GM23338 (cell line): ENCODE measurements around the gene DSG1. TPM values are rescaled to one million over a fixed set of nuclear protein-coding genes. Genes with fewer than 3 reads are reported as not detected.

Experiments used
- ATAC-seq: fragments of 200-7000 bp; cut with Tn5 transposase; 3 replicates; pipeline ENCODE4 v1.9.1; 2020
- DNase-seq: peaks from one replicate; pipeline ENCODE4 v3.0.0-alpha.2; 2015; ENCODE audit warnings: low spot score
- H2AFZ ChIP-seq: fragments of 200-600 bp; sonication (generic); 2 replicates; pipeline ENCODE4 v1.8.0; 2016; ENCODE audit warnings: antibody characterized with exemption, mild to moderate bottlenecking, moderate library complexity
- H3F3A ChIP-seq: fragments of 200-600 bp; sonication (generic); replicated peaks from 2 replicates; pipeline ENCODE4 v1.8.0; 2017; ENCODE audit warnings: antibody characterized with exemption, mixed run types, low read depth
- H3K27ac ChIP-seq: fragments of 200-600 bp; sonication (generic); 2 replicates; pipeline ENCODE4 v1.6.1; 2016; ENCODE audit warnings: low read depth
- H3K27me3 ChIP-seq: fragments of 200-600 bp; sonication (generic); 2 replicates; pipeline ENCODE4 v1.8.0; 2016; ENCODE audit warnings: mild to moderate bottlenecking, mixed run types, moderate library complexity; ENCODE audit not compliant: insufficient read depth
- H3K36me3 ChIP-seq: fragments of 200-600 bp; sonication (generic); 2 replicates; pipeline ENCODE4 v1.8.0; 2016; ENCODE audit warnings: mild to moderate bottlenecking; ENCODE audit not compliant: insufficient read depth
- H3K4me1 ChIP-seq: fragments of 200-600 bp; sonication (generic); 2 replicates; pipeline ENCODE4 v1.8.0; 2016; ENCODE audit warnings: mild to moderate bottlenecking, moderate library complexity; ENCODE audit not compliant: insufficient read depth
- H3K4me2 ChIP-seq: fragments of 200-600 bp; sonication (generic); 2 replicates; pipeline ENCODE4 v1.7.1; 2017; ENCODE audit warnings: mixed run types
- H3K4me3 ChIP-seq: fragments of 200-600 bp; sonication (generic); 2 replicates; pipeline ENCODE4 v1.6.1; 2016; ENCODE audit warnings: mixed run types
- H3K79me2 ChIP-seq: fragments of 200-600 bp; sonication (generic); replicated peaks from 2 replicates; pipeline ENCODE4 v1.8.0; 2017; ENCODE audit warnings: mild to moderate bottlenecking; ENCODE audit not compliant: insufficient read depth
- H3K9me2 ChIP-seq: fragments of 200-600 bp; sonication (generic); 2 replicates; pipeline ENCODE4 v1.8.0; 2017; ENCODE audit not compliant: insufficient read depth
- H4K20me1 ChIP-seq: fragments of 200-600 bp; sonication (generic); replicated peaks from 2 replicates; pipeline ENCODE4 v1.8.0; 2017; ENCODE audit warnings: mild to moderate bottlenecking; ENCODE audit not compliant: insufficient read depth
- H3K27ac Mint-ChIP-seq: 2 replicates; pipeline ENCODE4 v1.8.0; 2020; ENCODE audit warnings: inconsistent platforms, mild to moderate bottlenecking, moderate library complexity, mixed read lengths
- H3K27me3 Mint-ChIP-seq: 3 replicates; pipeline ENCODE4 v1.8.0; 2022; ENCODE audit warnings: low read depth, mild to moderate bottlenecking, moderate library complexity, mixed read lengths, inconsistent platforms; ENCODE audit not compliant: insufficient read depth, poor library complexity
- H3K36me3 Mint-ChIP-seq: 3 replicates; pipeline ENCODE4 v1.8.0; 2021; ENCODE audit warnings: low read depth, mild to moderate bottlenecking, inconsistent platforms, moderate library complexity, mixed read lengths
- H3K4me1 Mint-ChIP-seq: 3 replicates; pipeline ENCODE4 v1.8.0; 2020; ENCODE audit warnings: mild to moderate bottlenecking, inconsistent platforms, mixed read lengths
- H3K4me3 Mint-ChIP-seq: 3 replicates; pipeline ENCODE4 v1.8.0; 2021; ENCODE audit warnings: moderate library complexity, mild to moderate bottlenecking, inconsistent platforms, mixed read lengths
- H3K9me3 Mint-ChIP-seq: 3 replicates; pipeline ENCODE4 v1.8.0; 2020; ENCODE audit warnings: moderate library complexity, mild to moderate bottlenecking, inconsistent platforms, mixed read lengths
- CREB1 ChIP-seq: fragments of 250-450 bp; sonication (Bioruptor Pico); IDR thresholded peaks from 2 replicates; pipeline ENCODE4 v1.5.0; 2020; ENCODE audit warnings: low read depth, mild to moderate bottlenecking, moderate library complexity
- ETS1 ChIP-seq: IDR thresholded peaks from 2 replicates; pipeline ENCODE4 v1.6.1; 2016; ENCODE audit warnings: antibody characterized with exemption
- EZH2phosphoT487 ChIP-seq: fragments of 200-600 bp; sonication (generic); IDR thresholded peaks from one replicate; pipeline ENCODE4 v1.8.1; 2018; ENCODE audit warnings: antibody characterized with exemption; ENCODE audit not compliant: unreplicated experiment
- JUNB ChIP-seq: IDR thresholded peaks from one replicate; pipeline ENCODE4 v1.6.1; 2016; ENCODE audit warnings: antibody characterized with exemption; ENCODE audit not compliant: unreplicated experiment
- NANOG ChIP-seq: IDR thresholded peaks from 2 replicates; pipeline ENCODE4 v1.6.1; 2016; ENCODE audit warnings: antibody characterized with exemption, borderline replicate concordance
- POLR2AphosphoS5 ChIP-seq: IDR thresholded peaks from 2 replicates; pipeline ENCODE4 v1.6.1; 2016; ENCODE audit warnings: antibody characterized with exemption, low read depth
- STAT1 ChIP-seq: IDR thresholded peaks from one replicate; pipeline ENCODE4 v1.6.1; 2016; ENCODE audit warnings: antibody characterized with exemption; ENCODE audit not compliant: unreplicated experiment
- ZNF331 ChIP-seq: fragments of 250-450 bp; sonication (Bioruptor Pico); IDR thresholded peaks from 2 replicates; pipeline ENCODE4 v1.5.0; 2020; ENCODE audit warnings: low read depth, mild to moderate bottlenecking, moderate library complexity
- polyA plus RNA-seq: library from polyadenylated mRNA; unstranded; fragments of >200 nt; fragmentation: Nextera tagmentation; extraction: Ambion mirVana; gene quantifications from 2 replicates; pipeline ENCODE4 v1.2.1, GENCODE V29; 2016
- total RNA-seq: library from RNA; depleted of rRNA; stranded (reverse); fragments of >200 nt; shearing (Covaris generic); gene quantifications from 2 replicates; pipeline ENCODE4 v1.2.3, GENCODE V29; 2014
- TF ChIP-seq, protein P1 (sequence below): IDR thresholded peaks from one replicate; pipeline ENCODE4 v1.6.1; 2018; ENCODE audit warnings: antibody characterized with exemption; ENCODE audit not compliant: unreplicated experiment
- TF ChIP-seq, protein P2 (sequence below): fragments of 250-450 bp; sonication (Bioruptor Pico); IDR thresholded peaks from 2 replicates; pipeline ENCODE4 v1.5.0; 2020; ENCODE audit warnings: mild to moderate bottlenecking, moderate library complexity

DSG1 gene
- total and polyA plus RNA-seq, 2 experiments from 2014 or later = not detected

- Histone ChIP-seq H3K4me3 (no peak overlapping the region), H3K4me1 (no peaks in the 10 kb centered on the region), H4K20me1 (no peaks in the 10 kb centered on the region), H3K79me2 (no peaks in the 10 kb centered on the region), H3K4me2 (no peak overlapping the region), H3K27ac (no peak overlapping the region), H3K36me3 (no peaks in the 10 kb centered on the region), H3F3A (no peaks in the 10 kb centered on the region), H2AFZ (no peak overlapping the region), H3K9me2 (no peaks in the 10 kb centered on the region), H3K27me3 (no peaks in the 10 kb centered on the region)
- H3K9me3 Mint-ChIP-seq = no peaks in the 10 kb centered on the region
- no peaks in the 10 kb centered on the region for H3K4me1 Mint-ChIP-seq
- no peaks in the 10 kb centered on the region for H3K27me3 Mint-ChIP-seq
- no peak overlapping the region for H3K4me3 Mint-ChIP-seq
- H3K36me3 Mint-ChIP-seq = no peaks in the 10 kb centered on the region
- no peak overlapping the region for H3K27ac Mint-ChIP-seq
- no peak for ATAC-seq
- no peak for TF ChIP-seq NANOG
- no peak for TF ChIP-seq CREB1
- TF ChIP-seq STAT1 = no peak
- TF ChIP-seq JUNB = no peak
- DNase-seq = no peak
Measured at GRCh38 chr18:31371989-31372388, 54.0 kb downstream of the DSG1 start.

- H3K36me3 ChIP-seq = no peaks in the 10 kb centered on the region
- Mint-ChIP-seq H3K4me3 (no peak overlapping the region), H3K9me3 (no peaks in the 10 kb centered on the region), H3K36me3 (no peaks in the 10 kb centered on the region), H3K27me3 (no peaks in the 10 kb centered on the region), H3K27ac (no peak overlapping the region), H3K4me1 (no peaks in the 10 kb centered on the region)
- no peaks in the 10 kb centered on the region for H3F3A ChIP-seq
- H3K27ac ChIP-seq = no peak overlapping the region
- no peaks in the 10 kb centered on the region for H3K27me3 ChIP-seq
- DNase-seq = no peak
- H3K79me2 ChIP-seq = no peaks in the 10 kb centered on the region
- no peaks in the 10 kb centered on the region for H3K4me1 ChIP-seq
- no peak overlapping the region for H3K4me3 ChIP-seq
- H4K20me1 ChIP-seq = no peaks in the 10 kb centered on the region
- H2AFZ ChIP-seq = no peak overlapping the region
- ATAC-seq = no peak
- H3K4me2 ChIP-seq = no peak overlapping the region
- no peaks in the 10 kb centered on the region for H3K9me2 ChIP-seq
- TF ChIP-seq CREB1 (no peak), POLR2AphosphoS5 (no peak), NANOG (no peak), ETS1 (no peak), JUNB (no peak), ZNF331 (CRISPR knock-in tag) (no peak), EZH2phosphoT487 (no peak)
- TF ChIP-seq, protein P1, sequence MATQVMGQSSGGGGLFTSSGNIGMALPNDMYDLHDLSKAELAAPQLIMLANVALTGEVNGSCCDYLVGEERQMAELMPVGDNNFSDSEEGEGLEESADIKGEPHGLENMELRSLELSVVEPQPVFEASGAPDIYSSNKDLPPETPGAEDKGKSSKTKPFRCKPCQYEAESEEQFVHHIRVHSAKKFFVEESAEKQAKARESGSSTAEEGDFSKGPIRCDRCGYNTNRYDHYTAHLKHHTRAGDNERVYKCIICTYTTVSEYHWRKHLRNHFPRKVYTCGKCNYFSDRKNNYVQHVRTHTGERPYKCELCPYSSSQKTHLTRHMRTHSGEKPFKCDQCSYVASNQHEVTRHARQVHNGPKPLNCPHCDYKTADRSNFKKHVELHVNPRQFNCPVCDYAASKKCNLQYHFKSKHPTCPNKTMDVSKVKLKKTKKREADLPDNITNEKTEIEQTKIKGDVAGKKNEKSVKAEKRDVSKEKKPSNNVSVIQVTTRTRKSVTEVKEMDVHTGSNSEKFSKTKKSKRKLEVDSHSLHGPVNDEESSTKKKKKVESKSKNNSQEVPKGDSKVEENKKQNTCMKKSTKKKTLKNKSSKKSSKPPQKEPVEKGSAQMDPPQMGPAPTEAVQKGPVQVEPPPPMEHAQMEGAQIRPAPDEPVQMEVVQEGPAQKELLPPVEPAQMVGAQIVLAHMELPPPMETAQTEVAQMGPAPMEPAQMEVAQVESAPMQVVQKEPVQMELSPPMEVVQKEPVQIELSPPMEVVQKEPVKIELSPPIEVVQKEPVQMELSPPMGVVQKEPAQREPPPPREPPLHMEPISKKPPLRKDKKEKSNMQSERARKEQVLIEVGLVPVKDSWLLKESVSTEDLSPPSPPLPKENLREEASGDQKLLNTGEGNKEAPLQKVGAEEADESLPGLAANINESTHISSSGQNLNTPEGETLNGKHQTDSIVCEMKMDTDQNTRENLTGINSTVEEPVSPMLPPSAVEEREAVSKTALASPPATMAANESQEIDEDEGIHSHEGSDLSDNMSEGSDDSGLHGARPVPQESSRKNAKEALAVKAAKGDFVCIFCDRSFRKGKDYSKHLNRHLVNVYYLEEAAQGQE = no peak
- TF ChIP-seq, protein P2, sequence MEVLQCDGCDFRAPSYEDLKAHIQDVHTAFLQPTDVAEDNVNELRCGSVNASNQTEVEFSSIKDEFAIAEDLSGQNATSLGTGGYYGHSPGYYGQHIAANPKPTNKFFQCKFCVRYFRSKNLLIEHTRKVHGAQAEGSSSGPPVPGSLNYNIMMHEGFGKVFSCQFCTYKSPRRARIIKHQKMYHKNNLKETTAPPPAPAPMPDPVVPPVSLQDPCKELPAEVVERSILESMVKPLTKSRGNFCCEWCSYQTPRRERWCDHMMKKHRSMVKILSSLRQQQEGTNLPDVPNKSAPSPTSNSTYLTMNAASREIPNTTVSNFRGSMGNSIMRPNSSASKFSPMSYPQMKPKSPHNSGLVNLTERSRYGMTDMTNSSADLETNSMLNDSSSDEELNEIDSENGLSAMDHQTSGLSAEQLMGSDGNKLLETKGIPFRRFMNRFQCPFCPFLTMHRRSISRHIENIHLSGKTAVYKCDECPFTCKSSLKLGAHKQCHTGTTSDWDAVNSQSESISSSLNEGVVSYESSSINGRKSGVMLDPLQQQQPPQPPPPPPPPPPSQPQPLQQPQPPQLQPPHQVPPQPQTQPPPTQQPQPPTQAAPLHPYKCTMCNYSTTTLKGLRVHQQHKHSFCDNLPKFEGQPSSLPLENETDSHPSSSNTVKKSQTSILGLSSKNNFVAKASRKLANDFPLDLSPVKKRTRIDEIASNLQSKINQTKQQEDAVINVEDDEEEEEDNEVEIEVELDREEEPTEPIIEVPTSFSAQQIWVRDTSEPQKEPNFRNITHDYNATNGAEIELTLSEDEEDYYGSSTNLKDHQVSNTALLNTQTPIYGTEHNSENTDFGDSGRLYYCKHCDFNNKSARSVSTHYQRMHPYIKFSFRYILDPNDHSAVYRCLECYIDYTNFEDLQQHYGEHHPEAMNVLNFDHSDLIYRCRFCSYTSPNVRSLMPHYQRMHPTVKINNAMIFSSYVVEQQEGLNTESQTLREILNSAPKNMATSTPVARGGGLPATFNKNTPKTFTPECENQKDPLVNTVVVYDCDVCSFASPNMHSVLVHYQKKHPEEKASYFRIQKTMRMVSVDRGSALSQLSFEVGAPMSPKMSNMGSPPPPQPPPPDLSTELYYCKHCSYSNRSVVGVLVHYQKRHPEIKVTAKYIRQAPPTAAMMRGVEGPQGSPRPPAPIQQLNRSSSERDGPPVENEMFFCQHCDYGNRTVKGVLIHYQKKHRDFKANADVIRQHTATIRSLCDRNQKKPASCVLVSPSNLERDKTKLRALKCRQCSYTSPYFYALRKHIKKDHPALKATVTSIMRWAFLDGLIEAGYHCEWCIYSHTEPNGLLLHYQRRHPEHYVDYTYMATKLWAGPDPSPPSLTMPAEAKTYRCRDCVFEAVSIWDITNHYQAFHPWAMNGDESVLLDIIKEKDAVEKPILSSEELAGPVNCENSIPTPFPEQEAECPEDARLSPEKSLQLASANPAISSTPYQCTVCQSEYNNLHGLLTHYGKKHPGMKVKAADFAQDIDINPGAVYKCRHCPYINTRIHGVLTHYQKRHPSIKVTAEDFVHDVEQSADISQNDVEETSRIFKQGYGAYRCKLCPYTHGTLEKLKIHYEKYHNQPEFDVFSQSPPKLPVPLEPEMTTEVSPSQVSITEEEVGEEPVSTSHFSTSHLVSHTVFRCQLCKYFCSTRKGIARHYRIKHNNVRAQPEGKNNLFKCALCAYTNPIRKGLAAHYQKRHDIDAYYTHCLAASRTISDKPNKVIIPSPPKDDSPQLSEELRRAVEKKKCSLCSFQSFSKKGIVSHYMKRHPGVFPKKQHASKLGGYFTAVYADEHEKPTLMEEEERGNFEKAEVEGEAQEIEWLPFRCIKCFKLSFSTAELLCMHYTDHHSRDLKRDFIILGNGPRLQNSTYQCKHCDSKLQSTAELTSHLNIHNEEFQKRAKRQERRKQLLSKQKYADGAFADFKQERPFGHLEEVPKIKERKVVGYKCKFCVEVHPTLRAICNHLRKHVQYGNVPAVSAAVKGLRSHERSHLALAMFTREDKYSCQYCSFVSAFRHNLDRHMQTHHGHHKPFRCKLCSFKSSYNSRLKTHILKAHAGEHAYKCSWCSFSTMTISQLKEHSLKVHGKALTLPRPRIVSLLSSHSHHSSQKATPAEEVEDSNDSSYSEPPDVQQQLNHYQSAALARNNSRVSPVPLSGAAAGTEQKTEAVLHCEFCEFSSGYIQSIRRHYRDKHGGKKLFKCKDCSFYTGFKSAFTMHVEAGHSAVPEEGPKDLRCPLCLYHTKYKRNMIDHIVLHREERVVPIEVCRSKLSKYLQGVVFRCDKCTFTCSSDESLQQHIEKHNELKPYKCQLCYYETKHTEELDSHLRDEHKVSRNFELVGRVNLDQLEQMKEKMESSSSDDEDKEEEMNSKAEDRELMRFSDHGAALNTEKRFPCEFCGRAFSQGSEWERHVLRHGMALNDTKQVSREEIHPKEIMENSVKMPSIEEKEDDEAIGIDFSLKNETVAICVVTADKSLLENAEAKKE = no peak
Measured at GRCh38 chr18:31373641-31374040, 55.7 kb downstream of the DSG1 start.
